MM.1S (cell line): ENCODE results near the gene MS4A14.

Source experiments
- DNase-seq: peaks from one replicate; pipeline ENCODE4 v3.0.0-alpha.2; 2015
- H2AFZ ChIP-seq: fragments of 300-600 bp; sonication (generic); 2 replicates; pipeline ENCODE4 v1.6.0; 2016; ENCODE audit warnings: antibody characterized with exemption, low read length
- H3F3A ChIP-seq: fragments of 300-600 bp; sonication (generic); 2 replicates; pipeline ENCODE4 v1.6.1; 2016; ENCODE audit warnings: mild to moderate bottlenecking, antibody characterized with exemption, low read length, moderate library complexity, mixed read lengths; ENCODE audit not compliant: insufficient read depth
- H3K27ac ChIP-seq: fragments of 300-600 bp; sonication (generic); 2 replicates; pipeline ENCODE4 v1.5.1; 2016; ENCODE audit warnings: mild to moderate bottlenecking, low read length
- H3K27me3 ChIP-seq: fragments of 300-600 bp; sonication (generic); replicated peaks from 2 replicates; pipeline ENCODE4 v1.6.0; 2016; ENCODE audit warnings: low read length; ENCODE audit not compliant: insufficient read depth
- H3K36me3 ChIP-seq: fragments of 300-600 bp; sonication (generic); replicated peaks from 2 replicates; pipeline ENCODE4 v1.6.1; 2016; ENCODE audit warnings: mild to moderate bottlenecking, low read length, mixed read lengths; ENCODE audit not compliant: insufficient read depth
- H3K4me1 ChIP-seq: fragments of 300-600 bp; sonication (generic); 2 replicates; pipeline ENCODE4 v1.6.1; 2016; ENCODE audit warnings: low read length, mixed read lengths
- H3K4me2 ChIP-seq: fragments of 300-600 bp; sonication (generic); 2 replicates; pipeline ENCODE4 v1.6.0; 2016; ENCODE audit warnings: low read depth, low read length
- H3K4me3 ChIP-seq: fragments of 300-600 bp; sonication (generic); 2 replicates; pipeline ENCODE4 v1.5.1; 2016; ENCODE audit warnings: low read length, mixed read lengths
- H3K79me2 ChIP-seq: fragments of 300-600 bp; sonication (generic); 2 replicates; pipeline ENCODE4 v1.6.1; 2016; ENCODE audit warnings: mixed run types, low read length, mixed read lengths
- H3K9ac ChIP-seq: fragments of 300-600 bp; sonication (generic); 2 replicates; pipeline ENCODE4 v1.6.1; 2016; ENCODE audit warnings: low read length, mixed read lengths
- H3K9me2 ChIP-seq: fragments of 300-600 bp; sonication (generic); replicated peaks from 2 replicates; pipeline ENCODE4 v1.6.1; 2016; ENCODE audit warnings: mild to moderate bottlenecking, low read length, mixed read lengths; ENCODE audit not compliant: insufficient read depth
- H3K9me3 ChIP-seq: fragments of 300-600 bp; sonication (generic); replicated peaks from 2 replicates; pipeline ENCODE4 v1.6.1; 2016; ENCODE audit warnings: mild to moderate bottlenecking, low read length, mixed read lengths; ENCODE audit not compliant: insufficient read depth
- H4K20me1 ChIP-seq: fragments of 300-600 bp; sonication (generic); 2 replicates; pipeline ENCODE4 v1.6.1; 2016; ENCODE audit warnings: mild to moderate bottlenecking, low read length, moderate library complexity, mixed read lengths; ENCODE audit not compliant: insufficient read depth
- CTCF ChIP-seq: fragments of 300-600 bp; sonication (generic); IDR thresholded peaks from 2 replicates; pipeline ENCODE4 v1.5.1; 2016; ENCODE audit warnings: antibody characterized with exemption, low read length, mixed read lengths
- EZH2 ChIP-seq: fragments of 300-600 bp; sonication (generic); optimal IDR thresholded peaks from 2 replicates; pipeline ENCODE3; 2017; ENCODE audit warnings: low read depth, mild to moderate bottlenecking, antibody characterized with exemption, low read length, mixed read lengths
- EZH2phosphoT487 ChIP-seq: fragments of 300-600 bp; sonication (generic); IDR thresholded peaks from 2 replicates; pipeline ENCODE4 v1.6.1; 2018; ENCODE audit warnings: antibody characterized with exemption, low read length

Gene MS4A14

GRCh38 chr11:60371854-60372253 is 24.4 kb upstream of the MS4A14 start:
- H3K27me3 ChIP-seq, result no peaks in the 10 kb centered on the region
- no peak for TF ChIP-seq EZH2phosphoT487
- TF ChIP-seq EZH2, result no peak
- TF ChIP-seq CTCF, result no peak

DNA sequence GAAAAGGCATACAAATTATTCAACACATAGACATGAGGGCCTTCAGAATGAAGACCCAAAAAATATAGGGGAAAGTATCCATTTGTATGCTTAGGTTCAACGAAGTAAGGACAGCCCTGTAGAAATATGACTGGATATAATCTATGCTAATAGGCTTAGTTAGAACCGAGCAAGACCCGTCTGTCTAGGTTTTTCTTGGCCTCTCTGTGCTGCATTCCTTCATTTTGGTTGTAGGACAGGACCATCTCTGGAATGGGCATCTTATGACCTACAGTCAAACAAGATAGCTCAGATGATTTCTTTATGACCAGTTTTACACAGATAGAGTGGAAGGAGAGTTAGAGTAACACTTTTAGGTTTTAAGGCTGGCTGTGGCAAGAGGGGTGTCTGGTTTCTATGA is 23.5 kb upstream of the MS4A14 start:
- Histone ChIP-seq H3K4me2 (no peak overlapping the region), H4K20me1 (no peaks in the 10 kb centered on the region), H3K79me2 (no peaks in the 10 kb centered on the region), H3K4me1 (no peaks in the 10 kb centered on the region), H3K9me3 (no peaks in the 10 kb centered on the region), H3K27ac (no peak overlapping the region), H2AFZ (no peak overlapping the region), H3K9ac (no peak overlapping the region), H3K27me3 (no peaks in the 10 kb centered on the region), H3K9me2 (no peaks in the 10 kb centered on the region), H3K36me3 (no peaks in the 10 kb centered on the region), H3K4me3 (no peak overlapping the region), H3F3A (no peaks in the 10 kb centered on the region)
- TF ChIP-seq CTCF (no peak), EZH2phosphoT487 (no peak), EZH2 (no peak)
- no peak for DNase-seq

More at GRCh38 chr11:60371854-60372253, 24.4 kb upstream of the MS4A14 start:
- Histone ChIP-seq H3K27ac (no peak overlapping the region), H3K4me2 (no peak overlapping the region), H3K4me1 (peaks cover 1% of the 10 kb centered on the region; the same call in 1 of the 2 replicates), H3F3A (0 out of 2 replicates have a peak, but pooled peaks cover 5% of the 10 kb centered on the region), H3K9ac (no peak overlapping the region), H4K20me1 (no peaks in the 10 kb centered on the region), H3K36me3 (no peaks in the 10 kb centered on the region), H3K9me3 (no peaks in the 10 kb centered on the region), H3K4me3 (no peak overlapping the region), H3K9me2 (no peaks in the 10 kb centered on the region), H3K79me2 (no peaks in the 10 kb centered on the region), H2AFZ (no peak overlapping the region)
- DNase-seq, result no peak

DNA sequence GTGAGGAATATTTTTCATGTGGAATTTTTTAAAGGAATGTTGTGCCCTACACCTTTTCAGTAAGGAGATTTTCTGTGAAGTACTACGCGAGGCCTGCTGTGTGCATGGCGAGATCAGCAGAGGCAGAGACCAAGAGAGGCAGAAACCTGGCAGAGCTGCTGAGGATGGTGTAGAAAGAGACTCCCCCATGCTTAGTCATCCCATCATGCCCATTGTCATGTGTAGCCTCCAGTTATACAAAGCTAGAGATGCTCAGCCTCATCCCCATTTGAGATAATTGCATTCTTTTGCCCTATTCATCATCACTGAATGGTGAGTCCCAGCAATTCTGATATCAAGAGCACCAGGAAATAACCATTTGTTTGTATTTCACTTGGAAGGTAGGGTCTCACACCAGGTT is 20.9 kb upstream of the MS4A14 start:
- Histone ChIP-seq H3K9ac (no peak overlapping the region), H3K9me2 (no peaks in the 10 kb centered on the region), H3K27me3 (no peaks in the 10 kb centered on the region), H4K20me1 (no peaks in the 10 kb centered on the region), H3K4me1 (peaks cover 3% of the 10 kb centered on the region), H3K4me2 (no peak overlapping the region), H2AFZ (no peak overlapping the region), H3K9me3 (no peaks in the 10 kb centered on the region), H3K36me3 (no peaks in the 10 kb centered on the region), H3K27ac (no peak overlapping the region), H3K79me2 (no peaks in the 10 kb centered on the region), H3F3A (no peaks in the 10 kb centered on the region), H3K4me3 (no peak overlapping the region)
- TF ChIP-seq EZH2phosphoT487, result no peak
- no peak for TF ChIP-seq CTCF
- TF ChIP-seq EZH2, result no peak
- DNase-seq, result no peak
